HepG2 (cell line): ENCODE measurements around the gene PLXNC1. TPM values are rescaled to one million over a fixed set of nuclear protein-coding genes. Genes with fewer than 3 reads are reported as not detected.

Experiments used
- ARID3A ChIP-seq: IDR thresholded peaks from 2 replicates; pipeline ENCODE4 v1.6.1; 2012; ENCODE audit warnings: low read depth, low read length, improper control_type of control experiment
- CEBPB ChIP-seq: IDR thresholded peaks from 2 replicates; pipeline ENCODE4 v1.6.1; 2011; ENCODE audit warnings: low read depth, low read length, improper control_type of control experiment, borderline replicate concordance
- ERF ChIP-seq: IDR thresholded peaks from 2 replicates; pipeline ENCODE4 v1.6.1; 2018; ENCODE audit warnings: missing biosample characterization, missing genetic modification reagents
- FLYWCH1 ChIP-seq: sonication (generic); formaldehyde crosslinking; IDR thresholded peaks from 2 replicates; pipeline ENCODE4 v1.8.1; 2023; ENCODE audit warnings: mild to moderate bottlenecking, missing genetic modification reagents
- HES4 ChIP-seq: sonication (generic); formaldehyde crosslinking; IDR thresholded peaks from 2 replicates; pipeline ENCODE4 v1.9.0; 2021; ENCODE audit warnings: mild to moderate bottlenecking, missing genetic modification reagents, borderline replicate concordance
- HNF4G ChIP-seq, 2 experiments: sonication (generic) in 1 of 2; formaldehyde crosslinking in 1 of 2; IDR thresholded peaks; 2 replicates each; pipeline versions ENCODE4 v1.4.0 to v1.6.1; 2011 to 2020; ENCODE audit warnings: borderline replicate concordance in 2 of 2, low read depth in 2 of 2, mild to moderate bottlenecking in 2 of 2, low read length in 1 of 2, missing genetic modification reagents in 1 of 2, moderate library complexity in 1 of 2
- MED1 ChIP-seq: sonication (generic); formaldehyde crosslinking; IDR thresholded peaks from 2 replicates; pipeline ENCODE4 v1.4.0; 2020; ENCODE audit warnings: missing genetic modification reagents
- MTA3 ChIP-seq: sonication (generic); formaldehyde crosslinking; IDR thresholded peaks from 2 replicates; pipeline ENCODE4 v1.4.0; 2020; ENCODE audit warnings: missing genetic modification reagents
- RBAK ChIP-seq: sonication (generic); formaldehyde crosslinking; IDR thresholded peaks from 2 replicates; pipeline ENCODE4 v1.5.1; 2020; ENCODE audit warnings: mild to moderate bottlenecking, missing genetic modification reagents
- REL ChIP-seq: sonication (generic); formaldehyde crosslinking; conservative IDR thresholded peaks from 2 replicates; pipeline ENCODE4 v1.8.0; 2022; ENCODE audit warnings: mild to moderate bottlenecking, missing genetic modification reagents, moderate library complexity
- RXRB ChIP-seq: IDR thresholded peaks from 2 replicates; pipeline ENCODE4 v1.6.1; 2016; ENCODE audit warnings: borderline replicate concordance, missing genetic modification reagents, missing compliant biosample characterization
- SMARCC2 ChIP-seq: fragments of 450-650 bp; IDR thresholded peaks from 2 replicates; pipeline ENCODE4 v1.6.1; 2017; ENCODE audit warnings: antibody characterized with exemption, mild to moderate bottlenecking
- TEF ChIP-seq: sonication (generic); formaldehyde crosslinking; IDR thresholded peaks from 2 replicates; pipeline ENCODE4 v1.5.0; 2020; ENCODE audit warnings: missing genetic modification reagents
- TFAP4 ChIP-seq: sonication (generic); IDR thresholded peaks from 2 replicates; pipeline ENCODE4 v1.6.1; 2016; ENCODE audit warnings: low read depth, borderline replicate concordance
- ZNF501 ChIP-seq: sonication (generic); formaldehyde crosslinking; IDR thresholded peaks from 2 replicates; pipeline ENCODE4 v1.5.1; 2020; ENCODE audit warnings: mild to moderate bottlenecking, moderate library complexity, missing genetic modification reagents
- polyA plus RNA-seq, 8 experiments: library from polyadenylated mRNA; depleted of rRNA in 3 of 8; stranded (reverse) in 7 of 8; unstranded in 1 of 8; fragments of >200 nt; fragmentation: Illumina TruSeq in 4 of 8; extraction: Trizol in 4 of 8; gene quantifications; 2 replicates each; pipeline versions ENCODE4 v1.2.1 to v1.2.3, GENCODE V29; 2011 to 2016; ENCODE audit warnings: low read depth in 4 of 8, missing spikeins in 1 of 8, mixed read lengths in 1 of 8; ENCODE audit not compliant: insufficient read depth in 1 of 8
- total RNA-seq, 5 experiments: library from RNA; depleted of rRNA; stranded (reverse); fragments of >200 nt; fragmentation: Illumina TruSeq; extraction: Trizol; gene quantifications; 2 replicates each; pipeline ENCODE4 v1.2.3, GENCODE V29; 2016; ENCODE audit warnings: low read depth in 1 of 5
- TF ChIP-seq, protein P1 (sequence below): sonication (generic); formaldehyde crosslinking; IDR thresholded peaks from 2 replicates; pipeline ENCODE4 v1.8.1; 2023; ENCODE audit warnings: mild to moderate bottlenecking, missing genetic modification reagents
- TF ChIP-seq, protein P2 (sequence below): IDR thresholded peaks from 2 replicates; pipeline ENCODE4 v1.6.1; 2016; ENCODE audit warnings: control low read depth
- TF ChIP-seq, protein P3 (sequence below): sonication (generic); formaldehyde crosslinking; IDR thresholded peaks from 2 replicates; pipeline ENCODE4 v1.5.0; 2020; ENCODE audit warnings: missing genetic modification reagents, mild to moderate bottlenecking, borderline replicate concordance
- TF ChIP-seq, protein P4 (sequence below): IDR thresholded peaks from 2 replicates; pipeline ENCODE4 v1.6.1; 2016; ENCODE audit warnings: missing biosample characterization, missing genetic modification reagents, low read depth

PLXNC1 gene
- total and polyA plus RNA-seq, 2 of the 13 experiments (the other 11 are each of a cell fraction or from before 2014, with no cell fraction given): 6.6 to 11.2 TPM

- TF ChIP-seq ARID3A (peak; percentile 26; the same call in 1 of the 2 replicates), REL (CRISPR knock-in tag) (no peak), SMARCC2 (no peak), CEBPB (peak; percentile 59; the same call in 1 of the 2 replicates), TEF (CRISPR knock-in tag) (no peak; the same call in 1 of the 2 replicates), MED1 (CRISPR knock-in tag) (peak; percentile 36), HES4 (no peak), TFAP4 (peak; percentile 99), MTA3 (CRISPR knock-in tag) (no peak), RBAK (CRISPR knock-in tag) (no peak), ZNF501 (CRISPR knock-in tag) (no peak), ERF (CRISPR knock-in tag) (no peak), RXRB (CRISPR knock-in tag) (peak; percentile 1; the same call in 1 of the 2 replicates), FLYWCH1 (CRISPR knock-in tag) (no peak), HNF4G (IDR thresholded peaks at IDR 0.05; ENCODE audit: borderline replicate concordance, low read depth, low read length) (0 out of 2 replicates have a peak, but pooled peaks have one; percentile 23), HNF4G (CRISPR knock-in tag; IDR thresholded peaks at IDR 0.05; ENCODE audit: borderline replicate concordance, low read depth) (no peak)
- TF ChIP-seq, protein P1, sequence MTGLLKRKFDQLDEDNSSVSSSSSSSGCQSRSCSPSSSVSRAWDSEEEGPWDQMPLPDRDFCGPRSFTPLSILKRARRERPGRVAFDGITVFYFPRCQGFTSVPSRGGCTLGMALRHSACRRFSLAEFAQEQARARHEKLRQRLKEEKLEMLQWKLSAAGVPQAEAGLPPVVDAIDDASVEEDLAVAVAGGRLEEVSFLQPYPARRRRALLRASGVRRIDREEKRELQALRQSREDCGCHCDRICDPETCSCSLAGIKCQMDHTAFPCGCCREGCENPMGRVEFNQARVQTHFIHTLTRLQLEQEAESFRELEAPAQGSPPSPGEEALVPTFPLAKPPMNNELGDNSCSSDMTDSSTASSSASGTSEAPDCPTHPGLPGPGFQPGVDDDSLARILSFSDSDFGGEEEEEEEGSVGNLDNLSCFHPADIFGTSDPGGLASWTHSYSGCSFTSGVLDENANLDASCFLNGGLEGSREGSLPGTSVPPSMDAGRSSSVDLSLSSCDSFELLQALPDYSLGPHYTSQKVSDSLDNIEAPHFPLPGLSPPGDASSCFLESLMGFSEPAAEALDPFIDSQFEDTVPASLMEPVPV (CRISPR knock-in tag): no peak
- TF ChIP-seq, protein P2, sequence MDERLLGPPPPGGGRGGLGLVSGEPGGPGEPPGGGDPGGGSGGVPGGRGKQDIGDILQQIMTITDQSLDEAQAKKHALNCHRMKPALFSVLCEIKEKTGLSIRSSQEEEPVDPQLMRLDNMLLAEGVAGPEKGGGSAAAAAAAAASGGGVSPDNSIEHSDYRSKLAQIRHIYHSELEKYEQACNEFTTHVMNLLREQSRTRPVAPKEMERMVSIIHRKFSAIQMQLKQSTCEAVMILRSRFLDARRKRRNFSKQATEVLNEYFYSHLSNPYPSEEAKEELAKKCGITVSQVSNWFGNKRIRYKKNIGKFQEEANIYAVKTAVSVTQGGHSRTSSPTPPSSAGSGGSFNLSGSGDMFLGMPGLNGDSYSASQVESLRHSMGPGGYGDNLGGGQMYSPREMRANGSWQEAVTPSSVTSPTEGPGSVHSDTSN: peak; percentile 70
- TF ChIP-seq, protein P3, sequence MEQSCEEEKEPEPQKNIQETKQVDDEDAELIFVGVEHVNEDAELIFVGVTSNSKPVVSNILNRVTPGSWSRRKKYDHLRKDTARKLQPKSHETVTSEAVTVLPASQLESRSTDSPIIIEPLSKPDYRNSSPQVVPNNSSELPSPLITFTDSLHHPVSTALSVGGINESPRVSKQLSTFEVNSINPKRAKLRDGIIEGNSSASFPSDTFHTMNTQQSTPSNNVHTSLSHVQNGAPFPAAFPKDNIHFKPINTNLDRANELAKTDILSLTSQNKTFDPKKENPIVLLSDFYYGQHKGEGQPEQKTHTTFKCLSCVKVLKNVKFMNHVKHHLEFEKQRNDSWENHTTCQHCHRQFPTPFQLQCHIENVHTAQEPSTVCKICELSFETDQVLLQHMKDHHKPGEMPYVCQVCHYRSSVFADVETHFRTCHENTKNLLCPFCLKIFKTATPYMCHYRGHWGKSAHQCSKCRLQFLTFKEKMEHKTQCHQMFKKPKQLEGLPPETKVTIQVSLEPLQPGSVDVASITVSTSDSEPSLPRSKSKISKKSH (CRISPR knock-in tag): no peak
- TF ChIP-seq, protein P4, sequence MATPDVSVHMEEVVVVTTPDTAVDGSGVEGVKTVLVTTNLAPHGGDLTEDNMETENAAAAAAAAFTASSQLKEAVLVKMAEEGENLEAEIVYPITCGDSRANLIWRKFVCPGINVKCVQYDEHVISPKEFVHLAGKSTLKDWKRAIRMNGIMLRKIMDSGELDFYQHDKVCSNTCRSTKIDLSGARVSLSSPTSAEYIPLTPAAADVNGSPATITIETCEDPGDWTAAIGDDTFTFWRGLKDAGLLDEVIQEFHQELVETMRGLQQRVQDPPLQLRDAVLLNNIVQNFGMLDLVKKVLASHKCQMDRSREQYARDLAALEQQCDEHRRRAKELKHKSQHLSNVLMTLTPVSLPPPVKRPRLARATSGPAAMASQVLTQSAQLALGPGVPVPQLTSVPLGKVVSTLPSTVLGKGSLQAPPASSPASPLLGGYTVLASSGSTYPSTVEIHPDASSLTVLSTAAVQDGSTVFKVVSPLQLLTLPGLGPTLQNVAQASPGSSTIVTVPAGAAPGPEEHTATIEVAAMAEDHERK (CRISPR knock-in tag): no peak
Measured at GRCh38 chr12:94152292-94153078, 4.1 kb downstream of the PLXNC1 start (continued).
